Endodermal cell (in vitro differentiated cells): ENCODE data around the gene MAPK9. TPM values are rescaled to one million over a fixed set of nuclear protein-coding genes. Genes with fewer than 3 reads are reported as not detected.

Experiments
- DNase-seq: peaks from one replicate; pipeline ENCODE4 v3.0.0-alpha.2; 2017
- H3K27ac ChIP-seq: 2 replicates; pipeline ENCODE4 v1.5.1; 2013; ENCODE audit warnings: mild to moderate bottlenecking, low read depth, low read length, moderate library complexity
- H3K27me3 ChIP-seq: 2 replicates; pipeline ENCODE4 v1.6.1; 2013; ENCODE audit warnings: mild to moderate bottlenecking, low read length, moderate library complexity; ENCODE audit not compliant: insufficient read depth, control insufficient read depth, poor library complexity, severe bottlenecking
- H3K36me3 ChIP-seq: 2 replicates; pipeline ENCODE4 v1.7.0; 2013; ENCODE audit warnings: mild to moderate bottlenecking, low read length, moderate library complexity; ENCODE audit not compliant: control insufficient read depth, insufficient read depth
- H3K4me1 ChIP-seq: one replicate; pipeline ENCODE4 v1.7.0; 2013; ENCODE audit warnings: low read length; ENCODE audit not compliant: control insufficient read depth, insufficient read depth
- H3K4me3 ChIP-seq: 2 replicates; pipeline ENCODE4 v1.5.1; 2013; ENCODE audit warnings: mild to moderate bottlenecking, low read length, moderate library complexity
- H3K9ac ChIP-seq: 2 replicates; pipeline ENCODE4 v1.6.1; 2013; ENCODE audit warnings: mild to moderate bottlenecking, low read length, moderate library complexity; ENCODE audit not compliant: poor library complexity, severe bottlenecking; ENCODE audit errors: extremely low read depth
- H3K9me3 ChIP-seq: 2 replicates; pipeline ENCODE4 v1.6.1; 2013; ENCODE audit warnings: mild to moderate bottlenecking, low read length, moderate library complexity; ENCODE audit not compliant: control insufficient read depth
- H3K27ac Mint-ChIP-seq: 2 replicates; pipeline ENCODE4 v1.8.0; 2020; ENCODE audit warnings: mixed read lengths
- H3K27me3 Mint-ChIP-seq: 2 replicates; pipeline ENCODE4 v1.8.0; 2021; ENCODE audit warnings: mild to moderate bottlenecking, mixed read lengths; ENCODE audit not compliant: insufficient read depth
- H3K36me3 Mint-ChIP-seq: 2 replicates; pipeline ENCODE4 v1.8.0; 2020; ENCODE audit warnings: low read depth, mixed read lengths
- H3K4me1 Mint-ChIP-seq: 2 replicates; pipeline ENCODE4 v1.8.0; 2020; ENCODE audit warnings: mixed read lengths
- H3K4me3 Mint-ChIP-seq: 2 replicates; pipeline ENCODE4 v1.8.0; 2020; ENCODE audit warnings: mild to moderate bottlenecking, moderate library complexity, mixed read lengths
- H3K9me3 Mint-ChIP-seq: 2 replicates; pipeline ENCODE4 v1.8.0; 2020; ENCODE audit warnings: mild to moderate bottlenecking, mixed read lengths
- WGBS, 2 experiments: methylation state at CpG; one replicate each; pipeline versions ENCODE4 v1.1.5 to v1.1.7; 2013; ENCODE audit warnings: missing lambda C conversion rate in 2 of 2, mixed read lengths in 1 of 2; ENCODE audit not compliant: insufficient coverage in 1 of 2, insufficient read length in 1 of 2; 5-methylcytosine and 5-hydroxymethylcytosine counted together
- total RNA-seq, 2 donors: library from RNA; stranded (reverse); fragmentation: NEBNext Ultra II Directional in 1 of 2; extraction: Animal tissue kit (Norgen Biotek cat#: 25700) in 1 of 2; gene quantifications; 2 replicates in 1 of 2; 3 replicates in 1 of 2; pipeline ENCODE4 v1.2.1, GENCODE V29; 2021
- TF ChIP-seq, protein P1 (sequence below): fragments of 200-600 bp; sonication (generic); conservative IDR thresholded peaks from 2 replicates; pipeline ENCODE4 v1.5.0; 2021; ENCODE audit warnings: antibody characterized with exemption, mild to moderate bottlenecking

MAPK9 gene
- total RNA-seq, 2 donors from 2014 or later: 45.6 to 51.8 TPM

DNA sequence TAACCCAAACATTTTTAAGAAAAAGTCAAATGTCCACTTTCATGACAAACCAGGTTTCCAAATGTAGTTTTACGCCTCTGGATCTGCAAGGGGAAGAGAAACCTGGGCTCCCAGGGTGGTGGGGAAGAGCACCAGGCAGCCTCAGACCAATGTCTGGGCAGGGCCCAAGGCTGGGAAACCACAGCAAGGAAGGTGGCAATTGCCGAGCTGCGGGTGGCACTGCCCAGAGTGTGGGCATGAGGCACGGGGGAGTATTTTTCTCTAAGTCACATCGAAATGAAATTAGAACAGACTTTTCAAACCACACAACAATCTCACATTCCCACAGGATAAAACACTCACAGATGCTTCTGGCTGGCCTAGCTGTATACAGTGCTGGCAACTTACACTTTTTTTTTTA, 50.3 kb downstream of the MAPK9 start:
- Histone ChIP-seq H3K27me3 (no peaks in the 10 kb centered on the region), H3K27ac (no peak overlapping the region), H3K9me3 (peaks cover 3% of the 10 kb centered on the region), H3K36me3 (peaks cover 66% of the 10 kb centered on the region), H3K9ac (no peak overlapping the region), H3K4me3 (no peak overlapping the region), H3K4me1 (no peaks in the 10 kb centered on the region)
- H3K4me1 Mint-ChIP-seq: no peaks in the 10 kb centered on the region
- no peaks in the 10 kb centered on the region for H3K27me3 Mint-ChIP-seq
- no peaks in the 10 kb centered on the region for H3K9me3 Mint-ChIP-seq
- no peak for DNase-seq
- TF ChIP-seq, protein P1, sequence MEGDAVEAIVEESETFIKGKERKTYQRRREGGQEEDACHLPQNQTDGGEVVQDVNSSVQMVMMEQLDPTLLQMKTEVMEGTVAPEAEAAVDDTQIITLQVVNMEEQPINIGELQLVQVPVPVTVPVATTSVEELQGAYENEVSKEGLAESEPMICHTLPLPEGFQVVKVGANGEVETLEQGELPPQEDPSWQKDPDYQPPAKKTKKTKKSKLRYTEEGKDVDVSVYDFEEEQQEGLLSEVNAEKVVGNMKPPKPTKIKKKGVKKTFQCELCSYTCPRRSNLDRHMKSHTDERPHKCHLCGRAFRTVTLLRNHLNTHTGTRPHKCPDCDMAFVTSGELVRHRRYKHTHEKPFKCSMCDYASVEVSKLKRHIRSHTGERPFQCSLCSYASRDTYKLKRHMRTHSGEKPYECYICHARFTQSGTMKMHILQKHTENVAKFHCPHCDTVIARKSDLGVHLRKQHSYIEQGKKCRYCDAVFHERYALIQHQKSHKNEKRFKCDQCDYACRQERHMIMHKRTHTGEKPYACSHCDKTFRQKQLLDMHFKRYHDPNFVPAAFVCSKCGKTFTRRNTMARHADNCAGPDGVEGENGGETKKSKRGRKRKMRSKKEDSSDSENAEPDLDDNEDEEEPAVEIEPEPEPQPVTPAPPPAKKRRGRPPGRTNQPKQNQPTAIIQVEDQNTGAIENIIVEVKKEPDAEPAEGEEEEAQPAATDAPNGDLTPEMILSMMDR: no peak
- WGBS, 2 experiments: 95 to 97% methylated on average over 3 to 5 of the region's 5 CpGs
- no peak overlapping the region for H3K27ac Mint-ChIP-seq
- peaks cover 66% of the 10 kb centered on the region for H3K36me3 Mint-ChIP-seq
- H3K4me3 Mint-ChIP-seq: no peak overlapping the region

DNA sequence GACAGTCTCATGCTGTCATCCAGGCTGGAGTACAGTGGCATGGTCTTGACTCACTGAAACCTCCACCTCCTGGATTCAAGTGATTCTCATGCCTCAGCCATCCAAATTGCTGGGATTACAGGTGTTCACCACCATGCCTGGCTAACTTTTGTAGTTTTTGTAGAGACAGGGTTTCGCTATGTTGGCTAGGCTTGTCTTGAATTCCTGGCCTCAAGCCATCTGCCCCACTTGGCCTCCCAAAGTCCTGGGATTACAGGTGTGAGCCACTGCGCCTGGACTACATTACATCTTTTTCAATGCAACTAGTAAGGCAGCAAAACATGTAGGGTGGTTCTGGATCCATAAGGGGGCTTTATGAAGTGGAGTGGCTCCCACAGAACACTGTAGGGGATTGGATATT, 53.3 kb downstream of the MAPK9 start:
- H3K4me3 ChIP-seq: no peak overlapping the region
- H3K9ac ChIP-seq: no peak overlapping the region
- H3K36me3 ChIP-seq: peaks cover 72% of the 10 kb centered on the region
- no peak for DNase-seq
- Mint-ChIP-seq H3K4me3 (no peak overlapping the region), H3K36me3 (peaks cover 73% of the 10 kb centered on the region), H3K27ac (no peak overlapping the region), H3K9me3 (no peaks in the 10 kb centered on the region), H3K27me3 (no peaks in the 10 kb centered on the region), H3K4me1 (no peaks in the 10 kb centered on the region)
- H3K9me3 ChIP-seq: no peaks in the 10 kb centered on the region
- TF ChIP-seq, protein P1: no peak
- H3K27ac ChIP-seq: no peak overlapping the region
- 88 to 100% methylated on average over 1 to 2 of the region's 2 CpGs for WGBS, 2 experiments
- no peaks in the 10 kb centered on the region for H3K27me3 ChIP-seq
- H3K4me1 ChIP-seq: peaks cover 2% of the 10 kb centered on the region

DNA sequence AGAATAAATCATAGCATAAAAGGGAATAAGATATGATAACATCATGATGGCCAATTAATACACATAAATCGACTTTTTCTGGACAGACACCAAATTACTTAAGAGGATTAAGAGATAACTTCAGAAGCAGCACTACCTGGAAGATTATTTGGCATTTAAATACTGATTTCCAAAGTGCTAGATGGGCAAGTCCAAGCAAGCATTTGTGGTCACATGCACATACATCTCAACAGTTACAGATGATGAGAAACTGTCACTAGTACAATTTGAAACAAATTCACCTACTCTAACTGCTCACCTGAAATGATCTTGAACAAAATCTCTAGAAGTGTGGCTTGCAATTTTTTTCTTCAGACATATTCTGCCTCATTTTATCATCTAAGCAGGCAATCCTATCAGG, 56.0 kb downstream of the MAPK9 start:
- no peak overlapping the region for H3K27ac Mint-ChIP-seq
- no peaks in the 10 kb centered on the region for H3K27me3 Mint-ChIP-seq
- no peak overlapping the region for H3K4me3 Mint-ChIP-seq
- no peaks in the 10 kb centered on the region for H3K27me3 ChIP-seq
- H3K4me1 ChIP-seq: peaks cover 2% of the 10 kb centered on the region
- H3K36me3 ChIP-seq: peaks cover 70% of the 10 kb centered on the region
- whole genome bisulfite sequencing, 2 experiments: 79% methylated on average over 1 of the region's 1 CpG; no CpG with 5 or more reads in 1 of the 2 experiments
- H3K4me3 ChIP-seq: no peak overlapping the region
- no peak for DNase-seq
- H3K9me3 Mint-ChIP-seq: no peaks in the 10 kb centered on the region
- H3K36me3 Mint-ChIP-seq: peaks cover 74% of the 10 kb centered on the region
- H3K9ac ChIP-seq: no peak overlapping the region
- H3K4me1 Mint-ChIP-seq: no peaks in the 10 kb centered on the region
- no peak overlapping the region for H3K27ac ChIP-seq
- TF ChIP-seq, protein P1: no peak
- H3K9me3 ChIP-seq: no peaks in the 10 kb centered on the region
